Endodermal cell (in vitro differentiated cells): Measurements from ENCODE around the gene GRID2IP. TPM values are rescaled to one million over a fixed set of nuclear protein-coding genes. Genes with fewer than 3 reads are reported as not detected.

Source experiments
- DNase-seq: peaks from one replicate; pipeline ENCODE4 v3.0.0-alpha.2; 2017
- H3K27ac ChIP-seq: 2 replicates; pipeline ENCODE4 v1.5.1; 2013; ENCODE audit warnings: mild to moderate bottlenecking, low read depth, low read length, moderate library complexity
- H3K27me3 ChIP-seq: 2 replicates; pipeline ENCODE4 v1.6.1; 2013; ENCODE audit warnings: mild to moderate bottlenecking, low read length, moderate library complexity; ENCODE audit not compliant: insufficient read depth, control insufficient read depth, poor library complexity, severe bottlenecking
- H3K36me3 ChIP-seq: 2 replicates; pipeline ENCODE4 v1.7.0; 2013; ENCODE audit warnings: mild to moderate bottlenecking, low read length, moderate library complexity; ENCODE audit not compliant: control insufficient read depth, insufficient read depth
- H3K4me1 ChIP-seq: one replicate; pipeline ENCODE4 v1.7.0; 2013; ENCODE audit warnings: low read length; ENCODE audit not compliant: control insufficient read depth, insufficient read depth
- H3K4me3 ChIP-seq: 2 replicates; pipeline ENCODE4 v1.5.1; 2013; ENCODE audit warnings: mild to moderate bottlenecking, low read length, moderate library complexity
- H3K9ac ChIP-seq: 2 replicates; pipeline ENCODE4 v1.6.1; 2013; ENCODE audit warnings: mild to moderate bottlenecking, low read length, moderate library complexity; ENCODE audit not compliant: poor library complexity, severe bottlenecking; ENCODE audit errors: extremely low read depth
- H3K9me3 ChIP-seq: 2 replicates; pipeline ENCODE4 v1.6.1; 2013; ENCODE audit warnings: mild to moderate bottlenecking, low read length, moderate library complexity; ENCODE audit not compliant: control insufficient read depth
- H3K27ac Mint-ChIP-seq: 2 replicates; pipeline ENCODE4 v1.8.0; 2020; ENCODE audit warnings: mixed read lengths
- H3K27me3 Mint-ChIP-seq: 2 replicates; pipeline ENCODE4 v1.8.0; 2021; ENCODE audit warnings: mild to moderate bottlenecking, mixed read lengths; ENCODE audit not compliant: insufficient read depth
- H3K36me3 Mint-ChIP-seq: 2 replicates; pipeline ENCODE4 v1.8.0; 2020; ENCODE audit warnings: low read depth, mixed read lengths
- H3K4me1 Mint-ChIP-seq: 2 replicates; pipeline ENCODE4 v1.8.0; 2020; ENCODE audit warnings: mixed read lengths
- H3K4me3 Mint-ChIP-seq: 2 replicates; pipeline ENCODE4 v1.8.0; 2020; ENCODE audit warnings: mild to moderate bottlenecking, moderate library complexity, mixed read lengths
- H3K9me3 Mint-ChIP-seq: 2 replicates; pipeline ENCODE4 v1.8.0; 2020; ENCODE audit warnings: mild to moderate bottlenecking, mixed read lengths
- CTCF ChIP-seq: fragments of 200-600 bp; sonication (generic); conservative IDR thresholded peaks from 2 replicates; pipeline ENCODE4 v1.5.0; 2021; ENCODE audit warnings: antibody characterized with exemption, mild to moderate bottlenecking
- WGBS, 2 experiments: methylation state at CpG; one replicate each; pipeline versions ENCODE4 v1.1.5 to v1.1.7; 2013; ENCODE audit warnings: missing lambda C conversion rate in 2 of 2, mixed read lengths in 1 of 2; ENCODE audit not compliant: insufficient coverage in 1 of 2, insufficient read length in 1 of 2; 5-methylcytosine and 5-hydroxymethylcytosine counted together
- total RNA-seq, 2 donors: library from RNA; stranded (reverse); fragmentation: NEBNext Ultra II Directional in 1 of 2; extraction: Animal tissue kit (Norgen Biotek cat#: 25700) in 1 of 2; gene quantifications; 2 replicates in 1 of 2; 3 replicates in 1 of 2; pipeline ENCODE4 v1.2.1, GENCODE V29; 2021

Gene GRID2IP
- total RNA-seq, 2 donors from 2014 or later: 2.4 to 4.9 TPM

DNA sequence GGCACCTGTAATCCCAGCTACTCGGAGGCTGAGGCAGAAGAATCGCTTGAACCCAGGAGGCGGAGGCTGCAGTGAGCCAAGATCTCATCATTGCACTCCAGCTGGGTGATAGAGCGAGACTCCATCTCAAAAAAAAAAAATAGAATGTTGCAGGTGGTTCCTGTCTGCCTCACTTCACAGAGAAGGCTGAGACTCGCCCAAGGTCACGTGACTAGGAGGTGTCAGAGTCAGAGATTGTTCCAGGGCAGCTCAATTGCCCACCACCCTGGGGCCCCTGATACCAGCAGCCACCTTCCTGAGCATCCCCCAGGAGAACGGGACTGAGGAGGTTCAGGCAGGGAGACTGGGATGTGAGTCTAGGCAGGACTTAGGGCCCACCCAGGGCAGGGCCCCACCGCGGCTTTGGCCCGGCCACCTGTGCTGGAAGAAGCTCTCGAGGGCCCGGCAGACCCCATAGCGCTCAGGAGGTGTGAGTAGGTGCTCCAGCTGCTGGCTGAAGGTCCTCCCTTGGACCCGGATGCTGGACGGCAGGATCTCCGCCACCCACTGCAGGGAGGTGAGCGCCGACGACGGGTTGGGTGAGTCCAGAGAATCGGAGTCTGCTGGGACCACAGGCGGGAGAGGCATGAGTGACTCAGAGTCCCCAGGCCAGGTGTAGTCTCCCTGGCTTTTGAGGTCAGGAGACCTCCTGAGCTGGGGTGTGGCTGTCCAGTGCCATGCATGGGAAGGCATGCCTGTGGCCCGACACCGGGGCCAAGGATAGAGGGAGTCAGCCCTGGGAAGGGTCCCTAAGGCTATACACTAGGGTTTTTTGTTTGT lies 30.9 kb downstream of the GRID2IP start:
- Mint-ChIP-seq H3K27ac (no peak overlapping the region), H3K27me3 (peaks cover 10% of the 10 kb centered on the region), H3K4me1 (peaks cover 4% of the 10 kb centered on the region), H3K36me3 (no peaks in the 10 kb centered on the region), H3K4me3 (no peak overlapping the region), H3K9me3 (no peaks in the 10 kb centered on the region)
- no peak overlapping the region for H3K27ac ChIP-seq
- no peaks in the 10 kb centered on the region for H3K4me1 ChIP-seq
- 91 to 94% methylated on average over 17 to 24 of the region's 24 CpGs for WGBS, 2 experiments
- no peak overlapping the region for H3K4me3 ChIP-seq
- no peak for TF ChIP-seq CTCF
- H3K36me3 ChIP-seq: no peaks in the 10 kb centered on the region
- H3K9me3 ChIP-seq: no peaks in the 10 kb centered on the region
- H3K27me3 ChIP-seq: no peaks in the 10 kb centered on the region
- no peak overlapping the region for H3K9ac ChIP-seq
- DNase-seq: no peak

- H3K4me3 Mint-ChIP-seq: peak overlapping the region; percentile 20
- no peaks in the 10 kb centered on the region for H3K36me3 Mint-ChIP-seq
- peaks cover under 1% of the 10 kb centered on the region for H3K27me3 Mint-ChIP-seq
- peak overlapping the region; percentile 31 for H3K27ac Mint-ChIP-seq
- peak; percentile 95 for DNase-seq
- Histone ChIP-seq H3K9me3 (no peaks in the 10 kb centered on the region), H3K4me3 (no peak overlapping the region), H3K27ac (no peak overlapping the region), H3K36me3 (no peaks in the 10 kb centered on the region), H3K9ac (no peak overlapping the region), H3K4me1 (no peaks in the 10 kb centered on the region), H3K27me3 (no peaks in the 10 kb centered on the region)
- peak; percentile 91 for TF ChIP-seq CTCF
- 31 to 32% methylated on average over 11 to 17 of the region's 17 CpGs for WGBS, 2 experiments
- H3K9me3 Mint-ChIP-seq: no peaks in the 10 kb centered on the region
- peaks cover 4% of the 10 kb centered on the region for H3K4me1 Mint-ChIP-seq
Observed at GRCh38 chr7:6516387-6516983, 34.8 kb downstream of the GRID2IP start.

GRCh38 chr7:6513541-6513940 lies 37.7 kb downstream of the GRID2IP start:
- WGBS, 2 experiments: 94% methylated on average over 5 to 12 of the region's 12 CpGs
- no peaks in the 10 kb centered on the region for H3K9me3 ChIP-seq
- no peaks in the 10 kb centered on the region for H3K4me1 ChIP-seq
- Mint-ChIP-seq H3K4me3 (no peak overlapping the region), H3K9me3 (no peaks in the 10 kb centered on the region), H3K27me3 (no peaks in the 10 kb centered on the region), H3K4me1 (peaks cover 4% of the 10 kb centered on the region), H3K27ac (no peak overlapping the region), H3K36me3 (no peaks in the 10 kb centered on the region)
- no peak overlapping the region for H3K27ac ChIP-seq
- DNase-seq: no peak
- no peak overlapping the region for H3K4me3 ChIP-seq
- TF ChIP-seq CTCF: no peak
- no peaks in the 10 kb centered on the region for H3K36me3 ChIP-seq
- no peaks in the 10 kb centered on the region for H3K27me3 ChIP-seq
- H3K9ac ChIP-seq: no peak overlapping the region
